Measurements from ENCODE around the gene TTC3.
"Not testable (repeated sequence)": the region's sequence is repeated elsewhere in the genome, so short reads cannot be mapped to it uniquely, and the experiment has no call there.

Gene TTC3

GRCh38 chr21:37117204-37117603 lies 44.1 kb downstream of the TTC3 start:
- H3K4me1 ChIP-seq (ENCODE audit: control insufficient read depth, insufficient read depth, low read length), result no peaks in the 10 kb centered on the region
- H3K27ac ChIP-seq (ENCODE audit: low read length), result no peak overlapping the region
- DNase-seq (ENCODE audit: low read depth, low spot score), result no peak
- no peaks in the 10 kb centered on the region for H3K9me3 ChIP-seq (ENCODE audit: control insufficient read depth, insufficient read depth, low read length)
- H3K27me3 ChIP-seq (ENCODE audit: control insufficient read depth, insufficient read depth, low read length), result no peaks in the 10 kb centered on the region
- no peak overlapping the region for H3K4me3 ChIP-seq (ENCODE audit: low read length)
- no peaks in the 10 kb centered on the region for H3K36me3 ChIP-seq (ENCODE audit: control insufficient read depth, insufficient read depth, low read length)

- no peaks in the 10 kb centered on the region for H3K9me3 ChIP-seq (ENCODE audit: control insufficient read depth, insufficient read depth, low read length)
- no peak overlapping the region for H3K4me3 ChIP-seq (ENCODE audit: low read length)
- no peaks in the 10 kb centered on the region for H3K36me3 ChIP-seq (ENCODE audit: control insufficient read depth, insufficient read depth, low read length)
- H3K27ac ChIP-seq (ENCODE audit: low read length), result no peak overlapping the region
- no peaks in the 10 kb centered on the region for H3K27me3 ChIP-seq (ENCODE audit: control insufficient read depth, insufficient read depth, low read length)
- no CpG with 5 or more reads among the region's 1 CpG for WGBS (ENCODE audit: insufficient coverage, insufficient read length)
- H3K4me1 ChIP-seq (ENCODE audit: control insufficient read depth, insufficient read depth, low read length), result no peaks in the 10 kb centered on the region
- DNase-seq (ENCODE audit: low read depth, low spot score), result no peak
Measured at GRCh38 chr21:37118187-37118826, 45.3 kb downstream of the TTC3 start.

- Histone ChIP-seq H3K36me3 (ENCODE audit: control insufficient read depth, insufficient read depth, low read length) (no peaks in the 10 kb centered on the region), H3K9me3 (ENCODE audit: control insufficient read depth, insufficient read depth, low read length) (no peaks in the 10 kb centered on the region), H3K4me1 (ENCODE audit: control insufficient read depth, insufficient read depth, low read length) (no peaks in the 10 kb centered on the region), H3K4me3 (ENCODE audit: low read length) (no peak overlapping the region), H3K27ac (ENCODE audit: low read length) (no peak overlapping the region), H3K27me3 (ENCODE audit: control insufficient read depth, insufficient read depth, low read length) (no peaks in the 10 kb centered on the region)
- no CpG with 5 or more reads among the region's 6 CpGs for WGBS (ENCODE audit: insufficient coverage, insufficient read length)
- peak; percentile 33 for DNase-seq (ENCODE audit: low read depth, low spot score)
Measured at GRCh38 chr21:37119421-37120218, 46.6 kb downstream of the TTC3 start.

GRCh38 chr21:37128076-37128475 lies 55.0 kb downstream of the TTC3 start:
- Histone ChIP-seq H3K36me3 (ENCODE audit: control insufficient read depth, insufficient read depth, low read length) (no peaks in the 10 kb centered on the region), H3K27me3 (ENCODE audit: control insufficient read depth, insufficient read depth, low read length) (no peaks in the 10 kb centered on the region)

GRCh38 chr21:37130971-37131370 lies 57.9 kb downstream of the TTC3 start:
- Histone ChIP-seq H3K27me3 (ENCODE audit: control insufficient read depth, insufficient read depth, low read length) (no peaks in the 10 kb centered on the region), H3K9me3 (ENCODE audit: control insufficient read depth, insufficient read depth, low read length) (no peaks in the 10 kb centered on the region), H3K4me1 (ENCODE audit: control insufficient read depth, insufficient read depth, low read length) (no peaks in the 10 kb centered on the region), H3K27ac (ENCODE audit: low read length) (no peak overlapping the region), H3K36me3 (ENCODE audit: control insufficient read depth, insufficient read depth, low read length) (no peaks in the 10 kb centered on the region), H3K4me3 (ENCODE audit: low read length) (no peak overlapping the region)
- no peak for DNase-seq (ENCODE audit: low read depth, low spot score)
- WGBS (ENCODE audit: insufficient coverage, insufficient read length), result no CpG with 5 or more reads among the region's 2 CpGs

More at GRCh38 chr21:37128076-37128475, 55.0 kb downstream of the TTC3 start:
- no peak for DNase-seq (ENCODE audit: low read depth, low spot score)
- Histone ChIP-seq H3K27ac (ENCODE audit: low read length) (no peak overlapping the region), H3K9me3 (ENCODE audit: control insufficient read depth, insufficient read depth, low read length) (no peaks in the 10 kb centered on the region), H3K4me3 (ENCODE audit: low read length) (no peak overlapping the region), H3K4me1 (ENCODE audit: control insufficient read depth, insufficient read depth, low read length) (no peaks in the 10 kb centered on the region)

GRCh38 chr21:37136261-37136660 lies 63.2 kb downstream of the TTC3 start:
- WGBS (ENCODE audit: insufficient coverage, insufficient read length), result no CpG with 5 or more reads among the region's 2 CpGs
- DNase-seq (ENCODE audit: low read depth, low spot score), result no peak
- Histone ChIP-seq H3K36me3 (ENCODE audit: control insufficient read depth, insufficient read depth, low read length) (no peaks in the 10 kb centered on the region), H3K27me3 (ENCODE audit: control insufficient read depth, insufficient read depth, low read length) (no peaks in the 10 kb centered on the region), H3K4me1 (ENCODE audit: control insufficient read depth, insufficient read depth, low read length) (peaks cover 1% of the 10 kb centered on the region; the same call in 1 of the 2 replicates), H3K9me3 (ENCODE audit: control insufficient read depth, insufficient read depth, low read length) (no peaks in the 10 kb centered on the region; the same call in 1 of the 2 replicates), H3K4me3 (ENCODE audit: low read length) (no peak overlapping the region), H3K27ac (ENCODE audit: low read length) (no peak overlapping the region)

- no peak overlapping the region for H3K27ac ChIP-seq (ENCODE audit: low read length)
- DNase-seq (ENCODE audit: low read depth, low spot score), result no peak
- H3K36me3 ChIP-seq (ENCODE audit: control insufficient read depth, insufficient read depth, low read length), result no peaks in the 10 kb centered on the region
- H3K4me1 ChIP-seq (ENCODE audit: control insufficient read depth, insufficient read depth, low read length), result peaks cover 1% of the 10 kb centered on the region; the same call in 1 of the 2 replicates
- no peaks in the 10 kb centered on the region; the same call in 1 of the 2 replicates for H3K9me3 ChIP-seq (ENCODE audit: control insufficient read depth, insufficient read depth, low read length)
- H3K4me3 ChIP-seq (ENCODE audit: low read length), result no peak overlapping the region
- no peaks in the 10 kb centered on the region for H3K27me3 ChIP-seq (ENCODE audit: control insufficient read depth, insufficient read depth, low read length)
Measured at GRCh38 chr21:37136744-37137143, 63.7 kb downstream of the TTC3 start.

GRCh38 chr21:37139154-37139553 lies 66.1 kb downstream of the TTC3 start:
- Histone ChIP-seq H3K4me1 (ENCODE audit: control insufficient read depth, insufficient read depth, low read length) (peaks cover 1% of the 10 kb centered on the region; the same call in 1 of the 2 replicates), H3K9me3 (ENCODE audit: control insufficient read depth, insufficient read depth, low read length) (no peaks in the 10 kb centered on the region; the same call in 1 of the 2 replicates), H3K27me3 (ENCODE audit: control insufficient read depth, insufficient read depth, low read length) (no peaks in the 10 kb centered on the region), H3K4me3 (ENCODE audit: low read length) (no peak overlapping the region), H3K36me3 (ENCODE audit: control insufficient read depth, insufficient read depth, low read length) (no peaks in the 10 kb centered on the region), H3K27ac (ENCODE audit: low read length) (no peak overlapping the region)
- WGBS (ENCODE audit: insufficient coverage, insufficient read length), result no CpG with 5 or more reads among the region's 3 CpGs
- no peak for DNase-seq (ENCODE audit: low read depth, low spot score)

- WGBS (ENCODE audit: insufficient coverage, insufficient read length), result no CpG with 5 or more reads among the region's 4 CpGs
- Histone ChIP-seq H3K36me3 (ENCODE audit: control insufficient read depth, insufficient read depth, low read length) (no peaks in the 10 kb centered on the region), H3K27ac (ENCODE audit: low read length) (no peak overlapping the region)
Measured at GRCh38 chr21:37139902-37140301, 66.8 kb downstream of the TTC3 start.

GRCh38 chr21:37143392-37143791 lies 70.3 kb downstream of the TTC3 start:
- H3K27ac ChIP-seq (ENCODE audit: low read length); H3K27me3 ChIP-seq (ENCODE audit: control insufficient read depth, insufficient read depth, low read length); H3K9me3 ChIP-seq (ENCODE audit: control insufficient read depth, insufficient read depth, low read length); H3K4me3 ChIP-seq (ENCODE audit: low read length); DNase-seq (ENCODE audit: low read depth, low spot score); H3K4me1 ChIP-seq (ENCODE audit: control insufficient read depth, insufficient read depth, low read length); H3K36me3 ChIP-seq (ENCODE audit: control insufficient read depth, insufficient read depth, low read length): not testable (repeated sequence)
- WGBS (ENCODE audit: insufficient coverage, insufficient read length), result no CpG with 5 or more reads among the region's 5 CpGs

More at GRCh38 chr21:37139902-37140301, 66.8 kb downstream of the TTC3 start:
- H3K4me3 ChIP-seq (ENCODE audit: low read length), result no peak overlapping the region
- DNase-seq (ENCODE audit: low read depth, low spot score), result peak; percentile 18
- no peaks in the 10 kb centered on the region for H3K27me3 ChIP-seq (ENCODE audit: control insufficient read depth, insufficient read depth, low read length)
- peaks cover 1% of the 10 kb centered on the region; the same call in 1 of the 2 replicates for H3K4me1 ChIP-seq (ENCODE audit: control insufficient read depth, insufficient read depth, low read length)
- no peaks in the 10 kb centered on the region; the same call in 1 of the 2 replicates for H3K9me3 ChIP-seq (ENCODE audit: control insufficient read depth, insufficient read depth, low read length)
